IPS-NIHi11 (cell line): ENCODE data around the gene GPR151.
A peak's percentile ranks its signal among the peaks of the same experiment; 100 is the strongest.

Source experiments
- DNase-seq: peaks from one replicate; pipeline ENCODE4 v3.0.0; 2012; ENCODE audit warnings: mixed read lengths, low spot score

Gene GPR151

DNA sequence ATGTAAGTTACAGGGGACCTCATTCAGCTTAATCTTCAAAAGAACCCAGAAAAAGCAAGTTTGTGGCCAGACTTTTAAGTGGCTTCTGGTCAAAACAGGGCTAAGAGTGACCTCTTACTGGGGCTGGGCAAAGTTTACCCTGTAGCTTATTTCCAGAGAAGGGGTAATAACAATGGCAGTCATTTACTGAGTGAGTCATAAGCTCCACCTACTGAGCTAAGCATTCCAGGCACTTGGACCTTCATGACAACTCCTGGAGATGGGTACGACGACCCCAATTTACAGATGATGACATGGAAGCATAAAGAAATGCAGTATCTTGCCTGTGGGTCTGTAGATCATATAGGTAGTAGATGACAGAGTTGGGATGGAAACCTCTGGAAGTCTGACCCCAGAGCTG lies 4.7 kb upstream of the GPR151 start:
- DNase-seq, result no peak

- no peak for DNase-seq
These were observed 3.6 kb upstream of the GPR151 start for GRCh38 chr5:146519554-146519953.

DNA sequence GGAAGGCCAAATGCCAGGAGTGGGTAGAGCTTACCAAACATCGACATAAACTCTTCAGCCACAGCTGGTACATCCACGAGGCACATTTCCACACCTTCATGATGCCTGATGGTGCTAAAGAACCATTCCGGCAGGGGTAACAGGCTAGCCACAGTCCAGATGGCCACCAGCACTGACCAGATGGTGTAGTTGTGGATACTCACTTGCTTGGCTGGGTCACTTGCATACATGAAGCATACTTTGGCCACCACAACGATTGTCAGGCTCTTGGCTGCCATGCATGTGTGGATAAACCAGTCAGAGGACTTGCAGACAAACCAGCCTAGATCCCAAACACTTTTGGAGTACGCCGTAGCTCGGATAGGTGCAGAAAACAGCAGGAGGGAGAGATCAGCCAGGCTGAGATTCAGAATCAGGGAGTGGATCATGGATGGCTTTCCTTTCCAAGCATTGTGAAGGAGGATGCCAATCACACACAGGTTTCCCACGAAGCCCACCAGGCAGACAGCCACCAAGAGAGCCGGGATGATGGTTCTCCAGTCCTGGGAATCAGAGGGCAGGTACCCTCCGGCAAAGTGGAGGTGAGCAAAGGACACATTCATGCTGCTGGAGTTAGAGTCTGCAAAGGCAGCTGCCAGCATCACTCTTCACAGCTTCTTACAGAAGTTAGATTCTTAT lies 378 bp downstream of the GPR151 start:
- DNase-seq, result no peak

GRCh38 chr5:146514575-146514974 lies 1.4 kb downstream of the GPR151 start:
- no peak for DNase-seq

DNA sequence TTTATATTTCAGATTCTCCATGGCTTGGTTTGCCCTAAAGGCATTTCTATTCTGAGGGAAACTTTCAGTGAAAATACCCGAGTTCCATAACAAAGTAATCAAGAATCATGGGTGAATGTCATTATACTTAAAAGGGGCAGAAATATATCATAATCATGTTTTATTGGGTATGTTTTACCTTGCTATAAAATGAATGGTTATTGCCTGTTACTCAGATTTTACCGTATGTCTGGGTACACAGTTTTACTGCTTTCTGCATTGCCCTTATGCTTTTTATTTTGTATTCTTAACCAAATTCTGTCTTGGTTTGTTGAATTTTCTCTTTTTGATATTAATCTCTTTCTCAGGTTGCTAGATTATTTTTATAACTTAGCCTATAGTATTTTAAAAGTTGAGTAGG lies 2.5 kb downstream of the GPR151 start:
- DNase-seq, result no peak

DNA sequence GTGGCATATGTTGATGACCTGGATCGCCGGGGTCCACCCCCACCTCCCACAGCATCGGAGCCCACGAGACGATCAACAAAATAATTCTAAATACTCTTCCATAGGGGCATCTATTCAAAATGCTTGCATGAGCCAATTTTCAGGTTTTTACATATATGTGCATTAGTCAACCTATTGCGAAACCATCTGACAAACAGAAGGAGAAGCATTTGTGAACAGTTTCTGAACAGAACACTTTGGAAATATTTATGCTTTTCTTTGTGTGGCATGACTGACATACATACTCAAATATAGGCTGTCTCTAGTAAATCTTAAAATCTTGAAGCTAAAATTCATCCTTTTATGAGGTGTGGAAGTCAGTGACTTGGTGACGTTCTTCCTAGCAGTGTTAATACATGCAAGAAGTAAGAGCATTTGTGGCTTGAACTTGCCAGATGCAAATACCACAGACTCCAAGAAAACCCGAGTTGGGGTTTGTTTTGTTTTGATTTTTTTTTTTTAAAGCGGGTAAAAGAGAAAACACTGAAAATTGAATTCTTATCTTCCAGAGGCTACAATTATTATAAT lies 5.3 kb downstream of the GPR151 start:
- DNase-seq, result no peak

GRCh38 chr5:146507428-146507827 lies 8.6 kb downstream of the GPR151 start:
- no peak for DNase-seq

- no peak for DNase-seq
These were observed 16.3 kb downstream of the GPR151 start for GRCh38 chr5:146499680-146500079.

- no peak for DNase-seq
These were observed 21.3 kb downstream of the GPR151 start for GRCh38 chr5:146494656-146495055.

DNA sequence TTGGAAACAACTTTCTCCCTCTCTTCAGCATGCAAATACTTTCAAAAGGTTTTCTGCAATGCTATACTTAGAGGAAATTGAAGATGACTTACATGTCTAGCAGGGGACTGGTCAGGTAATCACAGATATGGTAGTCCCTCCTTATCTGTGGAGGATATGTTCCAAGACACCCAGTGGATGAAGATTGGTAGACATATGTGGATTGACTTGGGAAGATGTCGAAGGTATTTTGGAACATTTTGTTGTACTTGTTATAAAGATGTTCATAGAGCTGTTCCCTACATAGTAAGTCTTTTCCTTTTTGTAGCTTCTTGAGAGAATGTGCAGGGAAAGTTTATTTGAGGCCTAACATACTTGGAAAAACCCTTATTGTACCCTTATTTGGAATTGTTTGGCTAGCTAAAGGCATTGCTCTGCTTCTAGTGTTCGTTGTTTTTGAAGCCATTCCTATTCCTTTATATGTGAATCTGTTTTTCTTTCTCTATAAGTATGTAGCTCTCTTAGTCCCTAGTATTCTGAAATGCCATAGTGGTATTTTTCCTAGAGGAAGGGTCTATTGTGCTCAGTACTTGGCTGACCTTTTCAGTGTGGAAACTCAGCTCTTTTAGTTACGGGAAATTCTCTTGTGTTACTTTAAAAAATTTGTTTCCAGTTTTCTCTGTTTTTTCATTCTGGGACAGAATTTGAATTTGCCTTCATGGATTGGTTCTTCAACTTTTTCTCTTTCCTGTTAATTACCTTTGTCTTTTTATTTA lies 25.7 kb downstream of the GPR151 start:
- no peak for DNase-seq

GRCh38 chr5:146484714-146485391 lies 31.1 kb downstream of the GPR151 start:
- no peak for DNase-seq

GRCh38 chr5:146482775-146483174 lies 33.2 kb downstream of the GPR151 start:
- DNase-seq, result no peak

DNA sequence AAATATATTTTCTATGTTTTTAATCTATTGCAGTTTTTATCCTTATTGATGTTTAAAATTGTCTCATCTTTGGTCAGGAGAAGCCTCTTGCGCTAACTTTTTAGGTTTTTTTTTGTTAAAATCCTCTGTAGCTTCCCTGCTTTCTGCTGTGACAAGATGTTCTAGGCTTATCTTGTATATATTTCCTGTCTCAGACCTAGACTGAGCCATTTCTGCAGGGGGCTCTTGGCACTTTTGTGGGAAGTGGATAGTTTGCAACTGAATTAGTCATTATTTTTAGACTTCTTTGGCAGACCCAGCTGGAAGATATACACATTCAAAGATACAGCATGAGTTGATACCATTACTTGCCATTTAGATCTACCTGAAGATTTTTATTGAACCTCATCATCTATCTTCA lies 40.1 kb downstream of the GPR151 start:
- no peak for DNase-seq

DNA sequence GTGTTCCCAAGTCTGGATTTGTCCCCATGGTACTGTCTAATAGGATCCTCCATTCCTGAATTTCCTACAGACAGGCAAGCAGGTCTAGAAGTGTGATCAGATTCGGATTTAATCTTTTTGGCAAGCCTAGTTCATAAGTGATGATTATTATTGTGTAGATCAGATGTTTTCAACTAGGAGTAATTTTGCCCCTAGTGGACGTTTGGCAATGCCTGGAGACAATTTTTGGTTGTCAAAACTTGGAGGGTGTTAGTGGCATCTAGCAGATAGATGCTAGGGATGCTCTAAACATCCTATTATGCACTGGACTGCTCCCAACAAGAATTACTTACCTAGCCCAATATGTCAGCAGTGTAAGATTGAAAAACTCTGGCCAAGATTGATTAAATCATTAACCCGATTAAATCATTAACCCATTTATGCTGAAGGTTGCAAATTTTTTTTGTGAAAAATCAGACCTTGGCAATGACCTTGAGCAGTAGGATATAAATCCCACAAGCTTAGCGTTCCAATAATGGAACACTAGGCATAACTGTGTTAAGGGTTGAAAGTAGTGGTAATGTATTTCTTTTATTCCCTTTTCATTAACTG lies 40.7 kb downstream of the GPR151 start:
- no peak for DNase-seq

DNA sequence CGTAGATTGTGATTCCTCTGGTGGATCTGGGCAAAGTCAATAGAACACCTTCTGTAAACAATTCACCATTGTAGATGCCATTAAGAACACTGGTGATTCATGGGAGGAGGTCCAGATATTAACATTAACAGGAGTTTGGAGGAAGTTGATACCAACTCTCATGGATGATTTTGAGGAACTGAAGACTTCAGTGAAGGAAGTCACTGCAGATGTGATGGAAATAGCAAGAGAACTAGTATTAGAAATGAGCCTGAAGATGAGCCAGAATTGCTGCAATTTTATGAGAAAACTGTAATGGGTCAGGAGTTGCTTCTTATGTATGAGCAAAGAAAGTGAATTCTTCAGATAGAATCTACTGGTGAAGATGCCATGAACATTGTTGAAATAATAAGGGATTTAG lies 41.9 kb downstream of the GPR151 start:
- no peak for DNase-seq

- DNase-seq, result no peak
These were observed 48.2 kb downstream of the GPR151 start for GRCh38 chr5:146467760-146468159.

DNA sequence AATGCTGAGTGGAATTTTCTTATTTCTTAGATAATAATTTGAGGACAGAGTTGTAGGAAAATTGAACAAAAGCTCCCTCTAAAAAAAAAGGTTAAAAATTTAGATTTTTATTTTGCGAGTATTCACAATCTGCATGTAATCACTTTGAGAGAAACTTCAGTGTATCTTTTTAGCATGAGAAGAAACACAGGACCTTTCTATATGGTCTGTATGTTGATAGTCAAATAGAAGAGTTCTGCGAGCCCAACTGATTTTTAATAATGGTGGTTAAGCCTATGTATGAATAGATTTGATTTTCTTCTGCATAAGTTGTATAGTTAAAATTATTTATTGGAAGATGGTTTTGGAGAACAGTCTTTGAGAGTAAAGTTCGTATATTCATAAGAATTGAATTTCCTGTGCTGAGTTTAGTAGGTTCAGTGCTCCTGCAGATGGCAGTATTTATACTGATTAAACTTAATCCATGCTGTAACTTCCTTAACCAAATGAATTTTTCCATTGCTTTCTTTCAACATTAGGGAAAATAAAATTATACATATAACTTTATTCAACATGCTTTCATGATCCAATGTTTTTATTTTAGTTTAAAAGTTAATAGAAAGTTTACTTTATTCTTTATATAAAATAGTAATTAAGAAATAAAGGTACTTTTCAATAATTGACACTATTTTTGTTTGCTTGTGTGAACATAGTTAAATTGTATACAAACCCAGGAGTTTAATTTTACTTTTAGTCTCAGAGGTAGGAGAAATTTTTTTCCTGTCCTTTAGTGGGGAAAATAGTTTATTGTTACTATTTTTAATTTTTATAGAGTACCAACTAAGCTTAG lies 49.3 kb downstream of the GPR151 start:
- peak; percentile 7 for DNase-seq

- peak; percentile 6 for DNase-seq
These were observed 52.5 kb downstream of the GPR151 start for GRCh38 chr5:146463446-146463845.
